ENCODE results near the gene TMPRSS9. TPM values are rescaled to one million over a fixed set of nuclear protein-coding genes. Genes with fewer than 3 reads are reported as not detected.
"Not testable (repeated sequence)": the region's sequence is repeated elsewhere in the genome, so short reads cannot be mapped to it uniquely, and the experiment has no call there.

TMPRSS9 gene
- total RNA-seq, 3 donors from 2014 or later: not detected

GRCh38 chr19:2342656-2343288 is 17.3 kb upstream of the TMPRSS9 start:
- ATAC-seq (no peak), DNase-seq (no peak)
- Mint-ChIP-seq H3K27me3 (ENCODE audit: low read depth) (no peaks in the 10 kb centered on the region), H3K36me3 (ENCODE audit: insufficient read depth) (no peaks in the 10 kb centered on the region), H3K4me3 (no peak overlapping the region), H3K4me1 (ENCODE audit: low read depth) (no peaks in the 10 kb centered on the region), H3K9me3 (no peaks in the 10 kb centered on the region)

- no peaks in the 10 kb centered on the region for H3K27me3 Mint-ChIP-seq (ENCODE audit: low read depth)
- H3K4me1 Mint-ChIP-seq (ENCODE audit: low read depth): no peaks in the 10 kb centered on the region
- DNase-seq (no peak), ATAC-seq (no peak)
- no peaks in the 10 kb centered on the region for H3K36me3 Mint-ChIP-seq (ENCODE audit: insufficient read depth)
- no peak overlapping the region for H3K4me3 Mint-ChIP-seq
- H3K9me3 Mint-ChIP-seq: no peaks in the 10 kb centered on the region
Observed at GRCh38 chr19:2343289-2343982, 16.6 kb upstream of the TMPRSS9 start.

- Mint-ChIP-seq H3K4me3 (no peak overlapping the region), H3K4me1 (ENCODE audit: low read depth) (no peaks in the 10 kb centered on the region), H3K27me3 (ENCODE audit: low read depth) (no peaks in the 10 kb centered on the region), H3K9me3 (no peaks in the 10 kb centered on the region), H3K36me3 (ENCODE audit: insufficient read depth) (no peaks in the 10 kb centered on the region)
- no peak for ATAC-seq
- DNase-seq: no peak
Observed at GRCh38 chr19:2344381-2344870, 15.6 kb upstream of the TMPRSS9 start.

- ATAC-seq: no peak
- no peaks in the 10 kb centered on the region for H3K36me3 Mint-ChIP-seq (ENCODE audit: insufficient read depth)
- H3K4me1 Mint-ChIP-seq (ENCODE audit: low read depth): no peaks in the 10 kb centered on the region
Observed at GRCh38 chr19:2345076-2345475, 15.0 kb upstream of the TMPRSS9 start.

GRCh38 chr19:2345794-2346663 is 14.0 kb upstream of the TMPRSS9 start:
- Mint-ChIP-seq H3K4me3 (no peak overlapping the region), H3K9me3 (no peaks in the 10 kb centered on the region), H3K36me3 (ENCODE audit: insufficient read depth) (no peaks in the 10 kb centered on the region), H3K4me1 (ENCODE audit: low read depth) (no peaks in the 10 kb centered on the region), H3K27me3 (ENCODE audit: low read depth) (no peaks in the 10 kb centered on the region)
- ATAC-seq (no peak), DNase-seq (no peak)

More at GRCh38 chr19:2345076-2345475, 15.0 kb upstream of the TMPRSS9 start:
- H3K9me3 Mint-ChIP-seq: no peaks in the 10 kb centered on the region
- DNase-seq: no peak
- no peak overlapping the region for H3K4me3 Mint-ChIP-seq
- H3K27me3 Mint-ChIP-seq (ENCODE audit: low read depth): no peaks in the 10 kb centered on the region

GRCh38 chr19:2349818-2350217 is 10.2 kb upstream of the TMPRSS9 start:
- not testable (repeated sequence) for H3K36me3 Mint-ChIP-seq (ENCODE audit: insufficient read depth); H3K4me3 Mint-ChIP-seq; H3K27me3 Mint-ChIP-seq (ENCODE audit: low read depth); H3K4me1 Mint-ChIP-seq (ENCODE audit: low read depth); DNase-seq; H3K9me3 Mint-ChIP-seq; ATAC-seq

GRCh38 chr19:2350656-2351055 is 9.4 kb upstream of the TMPRSS9 start:
- Mint-ChIP-seq H3K9me3 (no peaks in the 10 kb centered on the region), H3K4me1 (ENCODE audit: low read depth) (no peaks in the 10 kb centered on the region), H3K36me3 (ENCODE audit: insufficient read depth) (no peaks in the 10 kb centered on the region), H3K4me3 (no peak overlapping the region), H3K27me3 (ENCODE audit: low read depth) (no peaks in the 10 kb centered on the region)
- DNase-seq (no peak), ATAC-seq (no peak)

- Mint-ChIP-seq H3K36me3 (ENCODE audit: insufficient read depth) (no peaks in the 10 kb centered on the region), H3K27me3 (ENCODE audit: low read depth) (no peaks in the 10 kb centered on the region), H3K9me3 (no peaks in the 10 kb centered on the region), H3K4me1 (ENCODE audit: low read depth) (no peaks in the 10 kb centered on the region), H3K4me3 (no peak overlapping the region)
- ATAC-seq (no peak), DNase-seq (no peak)
Observed at GRCh38 chr19:2351591-2351990, 8.5 kb upstream of the TMPRSS9 start.

GRCh38 chr19:2352121-2352520 is 7.9 kb upstream of the TMPRSS9 start:
- ATAC-seq (no peak), DNase-seq (no peak)
- Mint-ChIP-seq H3K36me3 (ENCODE audit: insufficient read depth) (no peaks in the 10 kb centered on the region), H3K4me1 (ENCODE audit: low read depth) (no peaks in the 10 kb centered on the region), H3K9me3 (no peaks in the 10 kb centered on the region), H3K27me3 (ENCODE audit: low read depth) (no peaks in the 10 kb centered on the region), H3K4me3 (no peak overlapping the region)

GRCh38 chr19:2353159-2353886 is 6.7 kb upstream of the TMPRSS9 start:
- ATAC-seq: no peak
- Mint-ChIP-seq H3K36me3 (ENCODE audit: insufficient read depth) (no peaks in the 10 kb centered on the region), H3K4me1 (ENCODE audit: low read depth) (no peaks in the 10 kb centered on the region)

GRCh38 chr19:2353887-2354592 is 6.0 kb upstream of the TMPRSS9 start:
- Mint-ChIP-seq H3K9me3 (no peaks in the 10 kb centered on the region), H3K4me1 (ENCODE audit: low read depth) (no peaks in the 10 kb centered on the region), H3K27me3 (ENCODE audit: low read depth) (no peaks in the 10 kb centered on the region), H3K4me3 (no peak overlapping the region), H3K36me3 (ENCODE audit: insufficient read depth) (no peaks in the 10 kb centered on the region)
- DNase-seq (no peak), ATAC-seq (no peak)

More at GRCh38 chr19:2353159-2353886, 6.7 kb upstream of the TMPRSS9 start:
- DNase-seq: no peak
- Mint-ChIP-seq H3K27me3 (ENCODE audit: low read depth) (no peaks in the 10 kb centered on the region), H3K9me3 (no peaks in the 10 kb centered on the region), H3K4me3 (no peak overlapping the region)

GRCh38 chr19:2354670-2355069 is 5.4 kb upstream of the TMPRSS9 start:
- DNase-seq (no peak), ATAC-seq (no peak)
- Mint-ChIP-seq H3K9me3 (no peaks in the 10 kb centered on the region), H3K4me1 (ENCODE audit: low read depth) (no peaks in the 10 kb centered on the region), H3K36me3 (ENCODE audit: insufficient read depth) (no peaks in the 10 kb centered on the region), H3K27me3 (ENCODE audit: low read depth) (no peaks in the 10 kb centered on the region), H3K4me3 (no peak overlapping the region)

GRCh38 chr19:2355168-2356035 is 4.7 kb upstream of the TMPRSS9 start:
- H3K9me3 Mint-ChIP-seq: no peaks in the 10 kb centered on the region
- H3K27me3 Mint-ChIP-seq (ENCODE audit: low read depth): peaks cover 3% of the 10 kb centered on the region
- no peak for ATAC-seq
- no peak overlapping the region for H3K4me3 Mint-ChIP-seq
- DNase-seq: no peak
- H3K36me3 Mint-ChIP-seq (ENCODE audit: insufficient read depth): no peaks in the 10 kb centered on the region
- H3K4me1 Mint-ChIP-seq (ENCODE audit: low read depth): peaks cover 1% of the 10 kb centered on the region

All from activated T-cell treated with anti-CD3 and anti-CD28 coated beads, Interleukin-2, amount 50 U/mL, for 4 hours (primary cell).